ENCODE results near the gene IHH. TPM values are rescaled to one million over a fixed set of nuclear protein-coding genes. Genes with fewer than 3 reads are reported as not detected.

Gene IHH
- total RNA-seq, 2 experiments from 2014 or later: not detected

DNA sequence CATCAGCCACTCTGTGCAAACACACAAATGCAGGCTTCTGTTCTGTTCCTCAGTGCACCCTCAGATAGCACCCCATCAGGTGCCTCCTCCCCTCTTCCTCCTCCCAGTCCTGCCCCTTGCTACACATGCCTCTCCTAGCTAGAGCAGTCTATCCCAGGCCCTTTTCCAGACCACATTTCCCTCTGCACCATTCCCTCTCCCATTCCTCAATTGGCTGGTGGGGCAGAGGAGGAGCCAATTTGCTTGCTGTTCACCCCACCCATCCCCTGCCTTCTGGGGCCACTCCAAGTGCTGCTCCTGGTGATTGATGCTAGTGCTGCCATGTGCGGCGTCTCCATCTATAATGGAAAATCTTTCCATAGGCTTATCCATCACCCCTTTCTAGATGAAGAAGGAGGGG is 24.8 kb downstream of the IHH start:
- no peaks in the 10 kb centered on the region for H3K4me1 Mint-ChIP-seq (ENCODE audit: low read depth)
- H3K36me3 Mint-ChIP-seq (ENCODE audit: low read depth): no peaks in the 10 kb centered on the region
- TF ChIP-seq, protein P1, sequence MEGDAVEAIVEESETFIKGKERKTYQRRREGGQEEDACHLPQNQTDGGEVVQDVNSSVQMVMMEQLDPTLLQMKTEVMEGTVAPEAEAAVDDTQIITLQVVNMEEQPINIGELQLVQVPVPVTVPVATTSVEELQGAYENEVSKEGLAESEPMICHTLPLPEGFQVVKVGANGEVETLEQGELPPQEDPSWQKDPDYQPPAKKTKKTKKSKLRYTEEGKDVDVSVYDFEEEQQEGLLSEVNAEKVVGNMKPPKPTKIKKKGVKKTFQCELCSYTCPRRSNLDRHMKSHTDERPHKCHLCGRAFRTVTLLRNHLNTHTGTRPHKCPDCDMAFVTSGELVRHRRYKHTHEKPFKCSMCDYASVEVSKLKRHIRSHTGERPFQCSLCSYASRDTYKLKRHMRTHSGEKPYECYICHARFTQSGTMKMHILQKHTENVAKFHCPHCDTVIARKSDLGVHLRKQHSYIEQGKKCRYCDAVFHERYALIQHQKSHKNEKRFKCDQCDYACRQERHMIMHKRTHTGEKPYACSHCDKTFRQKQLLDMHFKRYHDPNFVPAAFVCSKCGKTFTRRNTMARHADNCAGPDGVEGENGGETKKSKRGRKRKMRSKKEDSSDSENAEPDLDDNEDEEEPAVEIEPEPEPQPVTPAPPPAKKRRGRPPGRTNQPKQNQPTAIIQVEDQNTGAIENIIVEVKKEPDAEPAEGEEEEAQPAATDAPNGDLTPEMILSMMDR (IDR thresholded peaks at IDR 0.05): no peak
- H3K4me3 Mint-ChIP-seq: no peak overlapping the region
- DNase-seq (no peak), ATAC-seq (no peak)
- intact Hi-C loops (cut with micrococcal nuclease): no loop called here
- no peak overlapping the region for H3K27ac Mint-ChIP-seq
- ChIA-PET CTCF (no interaction called here), POLR2A (no interaction called here)
- peaks cover 33% of the 10 kb centered on the region for H3K27me3 Mint-ChIP-seq
- H3K9me3 Mint-ChIP-seq: no peaks in the 10 kb centered on the region

DNA sequence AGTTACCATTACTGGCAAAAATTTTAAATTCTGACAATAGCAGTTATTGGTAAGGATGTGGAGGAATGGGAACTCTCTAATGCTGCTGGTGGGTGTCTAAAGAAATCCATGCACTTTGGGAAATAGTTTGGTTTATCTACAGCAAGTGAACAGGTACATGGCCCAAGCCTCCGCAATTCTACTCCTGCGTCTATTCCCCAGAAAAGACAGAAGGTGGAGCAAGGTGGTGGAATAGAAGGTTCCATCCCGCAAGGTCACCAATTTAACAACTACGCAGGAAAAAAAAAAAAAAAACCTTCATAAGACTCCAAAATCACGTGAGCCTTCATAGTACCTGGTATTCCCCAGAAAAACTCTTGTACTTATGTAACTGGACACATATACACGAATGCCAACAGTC is 25.9 kb downstream of the IHH start:
- no peak overlapping the region for H3K4me3 Mint-ChIP-seq
- H3K4me1 Mint-ChIP-seq (ENCODE audit: low read depth): no peaks in the 10 kb centered on the region
- ATAC-seq: no peak
- ChIA-PET POLR2A (no interaction called here), CTCF (interaction anchor here (9.1 kb wide), 1 partner anchor 121 kb away, joined by 135 read pairs; no protein-coding TSS in a partner anchor)
- H3K27ac Mint-ChIP-seq: no peak overlapping the region
- H3K27me3 Mint-ChIP-seq: peaks cover 28% of the 10 kb centered on the region
- no peak for DNase-seq
- TF ChIP-seq, protein P1 (IDR thresholded peaks at IDR 0.05): no peak
- H3K36me3 Mint-ChIP-seq (ENCODE audit: low read depth): no peaks in the 10 kb centered on the region
- intact Hi-C loops (cut with micrococcal nuclease): no loop called here
- no peaks in the 10 kb centered on the region for H3K9me3 Mint-ChIP-seq

DNA sequence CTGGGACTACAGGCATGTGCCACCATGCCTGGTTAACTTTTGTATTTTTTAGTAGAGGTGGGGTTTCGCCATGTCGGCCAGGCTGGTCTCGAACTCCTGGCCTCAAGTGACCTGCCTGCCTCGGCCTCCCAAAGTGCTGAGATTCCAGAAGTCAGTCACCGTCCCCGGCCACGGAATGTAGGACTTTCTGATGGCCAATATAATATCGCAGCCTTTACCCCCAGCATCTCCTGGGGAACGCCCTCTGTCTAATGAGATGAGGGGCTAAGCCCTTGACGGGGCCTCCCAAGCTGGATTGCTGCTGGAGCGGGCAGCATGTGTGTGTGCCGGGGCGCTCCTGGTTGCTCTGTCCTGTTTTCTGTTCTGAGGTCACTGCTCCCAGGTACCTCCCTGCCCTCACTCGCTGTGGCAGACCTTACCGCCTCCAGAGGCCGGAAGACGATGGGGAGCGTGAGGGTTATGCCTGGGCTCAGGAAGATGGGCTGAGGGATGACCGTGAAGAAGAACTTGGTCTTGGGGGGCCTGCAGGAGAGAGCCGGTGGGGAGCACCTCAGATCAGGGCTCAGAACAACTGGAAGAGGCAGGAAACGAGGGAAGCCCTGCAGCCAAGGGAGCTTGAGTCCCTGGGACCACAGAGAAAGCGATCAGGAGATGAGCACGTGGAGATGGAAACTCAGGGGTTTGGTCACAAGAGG is 28.5 kb downstream of the IHH start:
- POLR2A ChIA-PET: interaction anchor here (0.6 kb wide), 1 partner anchor 16 kb away, joined by 3 read pairs; no protein-coding TSS in a partner anchor
- Mint-ChIP-seq H3K27me3 (peaks cover 17% of the 10 kb centered on the region), H3K4me3 (no peak overlapping the region)

DNA sequence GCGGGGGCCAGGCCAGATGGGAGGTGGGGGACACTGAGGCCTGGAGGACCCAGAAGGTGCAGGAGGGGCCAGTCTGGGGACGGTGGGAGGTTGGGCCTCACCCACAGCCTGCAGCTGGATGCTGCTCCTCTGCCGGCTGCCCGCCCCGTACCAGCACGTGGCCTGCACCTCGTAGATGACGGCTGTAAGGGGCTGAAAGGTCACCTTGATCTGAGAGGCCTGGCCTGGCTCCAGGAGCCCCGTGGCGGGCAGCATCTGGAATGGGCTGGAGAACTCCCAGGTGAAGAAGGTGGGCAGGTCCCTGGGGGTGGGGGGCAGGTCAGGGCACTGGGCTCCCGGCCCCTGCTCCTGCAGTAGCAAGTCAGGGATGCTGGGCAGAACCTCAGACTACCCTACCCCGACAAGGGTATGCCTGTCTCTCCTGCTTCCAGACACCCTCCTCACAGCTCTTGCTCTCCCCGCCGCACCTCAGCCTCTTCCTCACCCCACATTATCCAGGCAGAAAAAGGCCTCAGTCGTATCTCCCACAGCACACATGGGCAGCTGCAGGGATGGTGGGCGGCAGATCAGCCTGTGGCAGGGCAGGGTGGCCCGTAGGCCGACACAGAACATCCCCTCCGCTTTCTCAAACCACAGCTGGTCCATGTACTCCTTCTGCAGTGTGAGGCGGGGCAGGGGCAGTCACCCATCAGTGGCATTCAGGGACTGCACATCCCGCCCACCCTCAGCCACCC is 29.5 kb downstream of the IHH start:
- TF ChIP-seq, protein P1 (IDR thresholded peaks at IDR 0.05): no peak
- no peak for ATAC-seq
- no peak overlapping the region for H3K4me3 Mint-ChIP-seq
- no peak for DNase-seq
- H3K27ac Mint-ChIP-seq: no peak overlapping the region
- H3K9me3 Mint-ChIP-seq: no peaks in the 10 kb centered on the region
- peaks cover 14% of the 10 kb centered on the region for H3K27me3 Mint-ChIP-seq
- intact Hi-C loops (cut with micrococcal nuclease): no loop called here
- ChIA-PET CTCF (interaction anchor here (1.2 to 9.1 kb wide), 11 partner anchors 14 to 330 kb away, joined by 3 to 135 read pairs (median 12); partner anchors contain the start of gene CRYBA2), POLR2A (interaction anchor here (0.6 kb wide), 1 partner anchor 15 kb away, joined by 3 read pairs; no protein-coding TSS in a partner anchor)
- no peaks in the 10 kb centered on the region for H3K36me3 Mint-ChIP-seq (ENCODE audit: low read depth)
- H3K4me1 Mint-ChIP-seq (ENCODE audit: low read depth): no peaks in the 10 kb centered on the region

More for the DNA sequence above, 28.5 kb downstream of the IHH start:
- intact Hi-C loops (cut with micrococcal nuclease): no loop called here
- no peak overlapping the region for H3K27ac Mint-ChIP-seq
- no peaks in the 10 kb centered on the region for H3K36me3 Mint-ChIP-seq (ENCODE audit: low read depth)
- H3K4me1 Mint-ChIP-seq (ENCODE audit: low read depth): no peaks in the 10 kb centered on the region
- no peaks in the 10 kb centered on the region for H3K9me3 Mint-ChIP-seq
- CTCF ChIA-PET: interaction anchor here (1.2 to 9.1 kb wide), 4 partner anchors 13 to 123 kb away, joined by 3 to 135 read pairs (median 22); partner anchors contain the start of gene CRYBA2
- TF ChIP-seq, protein P1 (IDR thresholded peaks at IDR 0.05): no peak
- ATAC-seq (no peak), DNase-seq (no peak)
